ENCODE measurements around the gene PLA2G4A.

DNA sequence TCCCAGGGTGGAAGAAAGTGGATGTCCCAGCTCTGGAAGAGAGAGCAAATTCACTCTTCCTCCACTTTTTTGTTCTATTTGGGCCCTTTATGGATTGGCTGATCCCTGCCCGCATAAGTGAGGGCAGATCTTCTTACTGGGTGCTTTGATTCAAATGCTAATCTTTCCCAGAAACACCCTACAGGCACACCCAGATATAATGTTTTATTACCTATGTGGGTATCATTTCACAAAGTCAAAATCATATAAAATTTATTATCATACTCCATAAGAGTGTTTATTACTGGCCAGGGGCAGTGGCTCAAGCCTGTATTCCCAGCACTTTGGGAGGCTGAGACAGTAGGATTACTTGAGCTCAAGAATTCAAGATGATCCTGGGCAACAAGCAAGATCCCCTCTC lies 16.9 kb upstream of the PLA2G4A start:
- TF ChIP-seq, protein P1, sequence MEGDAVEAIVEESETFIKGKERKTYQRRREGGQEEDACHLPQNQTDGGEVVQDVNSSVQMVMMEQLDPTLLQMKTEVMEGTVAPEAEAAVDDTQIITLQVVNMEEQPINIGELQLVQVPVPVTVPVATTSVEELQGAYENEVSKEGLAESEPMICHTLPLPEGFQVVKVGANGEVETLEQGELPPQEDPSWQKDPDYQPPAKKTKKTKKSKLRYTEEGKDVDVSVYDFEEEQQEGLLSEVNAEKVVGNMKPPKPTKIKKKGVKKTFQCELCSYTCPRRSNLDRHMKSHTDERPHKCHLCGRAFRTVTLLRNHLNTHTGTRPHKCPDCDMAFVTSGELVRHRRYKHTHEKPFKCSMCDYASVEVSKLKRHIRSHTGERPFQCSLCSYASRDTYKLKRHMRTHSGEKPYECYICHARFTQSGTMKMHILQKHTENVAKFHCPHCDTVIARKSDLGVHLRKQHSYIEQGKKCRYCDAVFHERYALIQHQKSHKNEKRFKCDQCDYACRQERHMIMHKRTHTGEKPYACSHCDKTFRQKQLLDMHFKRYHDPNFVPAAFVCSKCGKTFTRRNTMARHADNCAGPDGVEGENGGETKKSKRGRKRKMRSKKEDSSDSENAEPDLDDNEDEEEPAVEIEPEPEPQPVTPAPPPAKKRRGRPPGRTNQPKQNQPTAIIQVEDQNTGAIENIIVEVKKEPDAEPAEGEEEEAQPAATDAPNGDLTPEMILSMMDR (IDR thresholded peaks at IDR 0.05 in 2 of 3, conservative IDR thresholded peaks at IDR 0.05 in 1 of 3; ENCODE audit: borderline replicate concordance in 1 of 3, insufficient read depth in 1 of 3, low read depth in 2 of 3, low read length in 2 of 3): no peak
- TF ChIP-seq ZNF274 (IDR thresholded peaks at IDR 0.05; ENCODE audit: low read depth, low read length) (no peak), POLR2A (IDR thresholded peaks at IDR 0.05; ENCODE audit: borderline replicate concordance, extremely low read depth, insufficient read depth, insufficient read length) (no peak)
- TF ChIP-seq, protein P2, sequence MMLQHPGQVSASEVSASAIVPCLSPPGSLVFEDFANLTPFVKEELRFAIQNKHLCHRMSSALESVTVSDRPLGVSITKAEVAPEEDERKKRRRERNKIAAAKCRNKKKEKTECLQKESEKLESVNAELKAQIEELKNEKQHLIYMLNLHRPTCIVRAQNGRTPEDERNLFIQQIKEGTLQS (IDR thresholded peaks at IDR 0.05): no peak
